Measurements from ENCODE around the gene PRMT1.

The PRMT1 gene

GRCh38 chr19:49672131-49672919, 4.7 kb upstream of the PRMT1 start:
- peak; percentile 82 to 83 for DNase-seq

- DNase-seq: peak in 1 of 2 donors; percentile 42
Measured at GRCh38 chr19:49676136-49676783, 811 bp upstream of the PRMT1 start.

- DNase-seq: peak; percentile 99
Measured at GRCh38 chr19:49676784-49677230, 264 bp upstream of the PRMT1 start.

- DNase-seq: peak; percentile 82 to 88
Measured at GRCh38 chr19:49677901-49678674, 1.0 kb downstream of the PRMT1 start.

- DNase-seq: no peak
Measured at GRCh38 chr19:49678985-49679770, 2.1 kb downstream of the PRMT1 start.

- no peak for DNase-seq
Measured at GRCh38 chr19:49679771-49680413, 2.8 kb downstream of the PRMT1 start.

- peak; percentile 98 for DNase-seq
Measured at GRCh38 chr19:49680421-49681351, 3.6 kb downstream of the PRMT1 start.

GRCh38 chr19:49681830-49682229, 4.8 kb downstream of the PRMT1 start:
- DNase-seq: no peak

- no peak for DNase-seq
Measured at GRCh38 chr19:49682274-49682673, 5.2 kb downstream of the PRMT1 start.

- DNase-seq: no peak
Measured at GRCh38 chr19:49683814-49684250, 6.8 kb downstream of the PRMT1 start.

- no peak for DNase-seq
Measured at GRCh38 chr19:49684251-49684982, 7.3 kb downstream of the PRMT1 start.

GRCh38 chr19:49684983-49685553, 8.0 kb downstream of the PRMT1 start:
- DNase-seq: no peak

GRCh38 chr19:49685845-49686332, 8.8 kb downstream of the PRMT1 start:
- no peak for DNase-seq

GRCh38 chr19:49686503-49687088, 9.5 kb downstream of the PRMT1 start:
- DNase-seq: no peak

- no peak for DNase-seq
Measured at GRCh38 chr19:49687150-49687549, 10.1 kb downstream of the PRMT1 start.

GRCh38 chr19:49687566-49688316, 10.7 kb downstream of the PRMT1 start:
- DNase-seq: no peak

- no peak for DNase-seq
Measured at GRCh38 chr19:49688531-49689132, 11.6 kb downstream of the PRMT1 start.

Measured in stimulated activated CD4-positive, alpha-beta T cell treated with anti-CD3 and anti-CD28 coated beads, Interleukin-2, amount 100 ng/mL, for 24 hours (primary cell).